Lung (tissue), 12 donors: ENCODE measurements around the gene YWHAB. TPM values are rescaled to one million over a fixed set of nuclear protein-coding genes. Genes with fewer than 3 reads are reported as not detected.

Experiments used
- ATAC-seq: fragments of 200-7000 bp; cut with Tn5 transposase; one replicate; pipeline ENCODE4 v1.9.1; 2020; ENCODE audit warnings: moderate number of reproducible peaks; ENCODE audit not compliant: insufficient read depth, low FRiP score
- DNase-seq, 3 donors: peaks; one replicate each; pipeline ENCODE4 v3.0.0-alpha.2; 2013 to 2017
- H3K27ac ChIP-seq, 2 donors: one replicate each; pipeline ENCODE4 v1.5.1; 2013; ENCODE audit warnings: mild to moderate bottlenecking in 2 of 2, moderate library complexity in 2 of 2, control low read depth in 1 of 2, inconsistent platforms in 1 of 2, low read depth in 1 of 2, low read length in 1 of 2
- H3K27me3 ChIP-seq, 3 donors: one replicate each; pipeline ENCODE4 v1.5.1; 2013; ENCODE audit warnings: low read length in 2 of 3; ENCODE audit not compliant: control insufficient read depth in 3 of 3, insufficient read depth in 3 of 3
- H3K36me3 ChIP-seq, 4 donors: one replicate each; pipeline ENCODE4 v1.5.1; 2013; ENCODE audit warnings: low read length in 4 of 4, mild to moderate bottlenecking in 1 of 4, moderate library complexity in 1 of 4; ENCODE audit not compliant: control insufficient read depth in 4 of 4, insufficient read depth in 4 of 4
- H3K4me1 ChIP-seq, 5 donors: one replicate each; pipeline ENCODE4 v1.5.1; 2013; ENCODE audit warnings: low read length in 5 of 5, mild to moderate bottlenecking in 2 of 5, moderate library complexity in 1 of 5; ENCODE audit not compliant: control insufficient read depth in 5 of 5, insufficient read depth in 5 of 5
- H3K4me3 ChIP-seq: one replicate; pipeline ENCODE4 v1.5.1; 2013; ENCODE audit warnings: mild to moderate bottlenecking, control low read depth, moderate library complexity
- H3K9ac ChIP-seq, 2 donors: one replicate each; pipeline ENCODE4 v1.5.1; 2013; ENCODE audit warnings: low read length in 2 of 2, control low read depth in 1 of 2; ENCODE audit not compliant: insufficient read depth in 1 of 2
- H3K9me3 ChIP-seq, 4 donors: one replicate each; pipeline ENCODE4 v1.5.1; 2013; ENCODE audit warnings: low read length in 3 of 4, mild to moderate bottlenecking in 1 of 4, moderate library complexity in 1 of 4; ENCODE audit not compliant: control insufficient read depth in 4 of 4, insufficient read depth in 3 of 4
- WGBS, 2 donors: extraction: QIAGEN DNeasy Blood & Tissue Kit; methylation state at CpG; one replicate each; pipeline ENCODE4 v1.1.7; 2013; 5-methylcytosine and 5-hydroxymethylcytosine counted together
- polyA plus RNA-seq, 2 donors: library from polyadenylated mRNA; stranded (reverse); fragments of 200-250 nt; gene quantifications; one replicate each; pipeline ENCODE4 v1.2.1, GENCODE V29; 2013
- total RNA-seq, 2 donors: library from RNA; depleted of rRNA in 1 of 2; stranded (reverse); fragments of >200 nt in 1 of 2; gene quantifications; one replicate each; pipeline ENCODE4 v1.2.1, GENCODE V29; 2014 to 2021
- TF ChIP-seq, protein P1 (sequence below): IDR thresholded peaks from 2 replicates; pipeline ENCODE4 v1.5.1; 2012; ENCODE audit warnings: mild to moderate bottlenecking; ENCODE audit errors: control extremely low read depth, extremely low read depth
- donor health status: control.
- donor health status: control.
- donor health status: Bipolar disorder and iron deficiency.
- donor health status: healthy.
- donor health status: DM: yes; HTN: yes; CAD: no.

The YWHAB gene
- total and polyA plus RNA-seq, 4 donors, result 69.0 to 186 (median 125) TPM

DNA sequence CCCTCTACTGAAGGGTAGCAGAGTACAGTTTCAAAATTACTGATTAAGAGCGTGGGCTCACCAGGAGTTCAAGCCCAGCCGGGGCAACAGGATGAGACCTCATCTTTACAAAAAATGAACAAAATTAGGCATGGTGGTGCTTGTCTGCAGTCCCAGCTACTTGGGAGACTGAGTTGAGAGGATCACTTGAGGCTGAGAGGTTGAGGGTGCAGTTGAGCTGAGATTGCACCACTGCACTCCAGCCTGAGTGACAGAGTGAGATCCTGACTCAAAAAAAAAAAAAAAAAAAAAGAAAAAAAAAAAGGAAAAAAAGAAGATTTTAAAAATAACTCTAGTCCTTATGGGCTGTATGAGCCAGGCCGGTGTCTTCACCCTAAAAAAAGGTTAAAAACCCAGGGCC is 43.1 kb downstream of the YWHAB start:
- TF ChIP-seq, protein P1, sequence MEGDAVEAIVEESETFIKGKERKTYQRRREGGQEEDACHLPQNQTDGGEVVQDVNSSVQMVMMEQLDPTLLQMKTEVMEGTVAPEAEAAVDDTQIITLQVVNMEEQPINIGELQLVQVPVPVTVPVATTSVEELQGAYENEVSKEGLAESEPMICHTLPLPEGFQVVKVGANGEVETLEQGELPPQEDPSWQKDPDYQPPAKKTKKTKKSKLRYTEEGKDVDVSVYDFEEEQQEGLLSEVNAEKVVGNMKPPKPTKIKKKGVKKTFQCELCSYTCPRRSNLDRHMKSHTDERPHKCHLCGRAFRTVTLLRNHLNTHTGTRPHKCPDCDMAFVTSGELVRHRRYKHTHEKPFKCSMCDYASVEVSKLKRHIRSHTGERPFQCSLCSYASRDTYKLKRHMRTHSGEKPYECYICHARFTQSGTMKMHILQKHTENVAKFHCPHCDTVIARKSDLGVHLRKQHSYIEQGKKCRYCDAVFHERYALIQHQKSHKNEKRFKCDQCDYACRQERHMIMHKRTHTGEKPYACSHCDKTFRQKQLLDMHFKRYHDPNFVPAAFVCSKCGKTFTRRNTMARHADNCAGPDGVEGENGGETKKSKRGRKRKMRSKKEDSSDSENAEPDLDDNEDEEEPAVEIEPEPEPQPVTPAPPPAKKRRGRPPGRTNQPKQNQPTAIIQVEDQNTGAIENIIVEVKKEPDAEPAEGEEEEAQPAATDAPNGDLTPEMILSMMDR, result no peak
- ATAC-seq (no peak), DNase-seq (no peak)
- Histone ChIP-seq H3K4me1 (no peaks in the 10 kb centered on the region), H3K36me3 (peaks cover 0 to 20% (median 5%) of the 10 kb centered on the region in 4 donors), H3K4me3 (no peak overlapping the region), H3K9me3 (no peaks in the 10 kb centered on the region), H3K27ac (no peak overlapping the region), H3K27me3 (no peaks in the 10 kb centered on the region), H3K9ac (no peak overlapping the region)
- WGBS, 2 donors, result 67 to 74% methylated on average over 3 of the region's 3 CpGs

DNA sequence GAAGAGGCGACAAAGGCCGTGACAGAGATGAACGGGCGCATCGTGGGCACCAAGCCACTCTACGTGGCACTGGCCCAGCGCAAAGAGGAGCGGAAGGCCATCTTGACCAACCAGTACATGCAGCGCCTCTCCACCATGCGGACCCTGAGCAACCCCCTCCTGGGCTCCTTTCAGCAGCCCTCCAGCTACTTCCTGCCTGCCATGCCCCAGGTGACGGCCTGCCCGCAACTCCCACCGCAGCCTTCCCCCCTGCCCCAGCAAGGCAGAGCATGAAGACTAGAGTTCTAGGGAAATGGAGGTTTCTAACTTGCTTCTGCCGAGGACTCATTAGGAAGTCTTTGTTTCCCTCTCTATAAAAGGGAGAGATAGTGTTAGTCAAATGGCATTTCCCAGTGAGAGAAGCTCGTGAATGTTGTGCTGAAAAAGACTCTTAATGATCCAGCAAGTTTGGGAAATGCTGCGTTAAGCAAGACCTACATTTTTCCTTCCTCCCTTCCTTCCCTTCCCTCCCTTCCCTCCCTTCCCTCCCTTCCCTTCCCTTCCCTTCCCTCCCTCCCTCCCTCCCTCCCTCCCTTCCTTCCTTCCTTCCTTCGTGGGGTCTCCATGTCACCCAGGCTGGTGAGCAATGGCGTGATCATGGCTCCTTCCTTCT is 45.1 kb downstream of the YWHAB start:
- H3K27me3 ChIP-seq, result no peaks in the 10 kb centered on the region
- WGBS, 2 donors, result 90 to 93% methylated on average over 18 of the region's 18 CpGs
- H3K36me3 ChIP-seq, result peaks cover 0 to 17% (median 6%) of the 10 kb centered on the region in 4 donors
- H3K4me3 ChIP-seq, result no peak overlapping the region
- no peak overlapping the region for H3K27ac ChIP-seq
- no peak for ATAC-seq
- no peaks in the 10 kb centered on the region for H3K4me1 ChIP-seq
- no peak for DNase-seq
- TF ChIP-seq, protein P1, result no peak
- H3K9me3 ChIP-seq, result no peaks in the 10 kb centered on the region
- no peak overlapping the region for H3K9ac ChIP-seq

DNA sequence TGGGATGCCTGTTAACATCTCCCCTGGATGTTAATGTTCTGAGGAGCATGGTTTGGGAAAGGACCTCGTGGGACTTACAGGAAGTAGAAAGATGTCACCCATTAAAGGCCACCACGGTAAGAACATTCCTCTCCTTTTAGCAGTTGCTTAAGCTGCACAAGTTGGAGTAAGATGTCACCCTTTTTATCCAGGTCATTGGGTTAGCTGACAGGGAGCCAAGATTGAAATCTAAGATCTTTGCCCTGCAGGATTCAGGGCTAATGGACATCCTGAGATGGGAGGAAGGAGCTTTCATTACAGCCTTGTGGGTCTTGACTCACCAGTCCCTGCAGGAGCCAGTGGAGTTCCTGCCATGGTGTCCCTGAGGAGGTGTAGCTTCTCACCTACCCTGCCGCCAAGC is 46.4 kb downstream of the YWHAB start:
- ATAC-seq (no peak), DNase-seq (no peak)
- Histone ChIP-seq H3K4me3 (no peak overlapping the region), H3K9me3 (no peaks in the 10 kb centered on the region), H3K36me3 (peaks cover 0 to 22% (median 12%) of the 10 kb centered on the region in 4 donors), H3K27me3 (no peaks in the 10 kb centered on the region), H3K9ac (no peak overlapping the region), H3K4me1 (no peaks in the 10 kb centered on the region), H3K27ac (no peak overlapping the region)
- TF ChIP-seq, protein P1, result no peak
- 80 to 85% methylated on average over 3 of the region's 3 CpGs for whole genome bisulfite sequencing, 2 donors

DNA sequence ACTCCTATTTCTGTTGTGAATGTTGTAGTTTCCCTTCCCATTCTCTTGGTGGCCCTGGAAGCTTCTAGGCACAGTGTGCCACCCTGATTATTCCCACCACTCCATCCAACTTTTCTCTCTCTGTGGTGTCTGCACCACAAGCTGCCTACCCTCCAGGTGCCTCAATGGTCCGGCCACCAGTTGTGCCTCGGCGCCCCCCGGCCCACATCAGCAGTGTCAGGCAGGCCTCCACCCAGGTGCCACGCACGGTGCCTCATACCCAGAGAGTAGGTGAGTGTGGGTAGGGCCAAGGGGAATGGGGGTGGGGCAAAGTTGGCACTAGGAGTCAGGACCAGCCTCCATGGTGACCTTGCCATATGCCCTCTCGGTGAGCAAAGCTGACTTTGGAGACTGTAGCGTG is 47.4 kb downstream of the YWHAB start:
- H3K27me3 ChIP-seq, result no peaks in the 10 kb centered on the region
- ATAC-seq, result no peak
- H3K27ac ChIP-seq, result no peak overlapping the region
- TF ChIP-seq, protein P1, result no peak
- no peak overlapping the region for H3K9ac ChIP-seq
- no peak for DNase-seq
- H3K36me3 ChIP-seq, result peaks cover 0 to 26% (median 12%) of the 10 kb centered on the region in 4 donors
- H3K4me1 ChIP-seq, result no peaks in the 10 kb centered on the region
- H3K9me3 ChIP-seq, result no peaks in the 10 kb centered on the region
- no peak overlapping the region for H3K4me3 ChIP-seq
- WGBS, 2 donors, result 97 to 100% methylated on average over 8 of the region's 8 CpGs
